Activated CD4-positive, alpha-beta T cell treated with anti-CD3 and anti-CD28 coated beads, Interleukin-2, amount 50 U/mL, for 48 hours (primary cell): ENCODE measurements around the gene PFKL.

ENCODE experiments used
- DNase-seq, 2 experiments: peaks; one replicate each; pipeline ENCODE4 v3.0.0-alpha.2; 2020

Gene PFKL

GRCh38 chr21:44366586-44367211 is 66.8 kb downstream of the PFKL start:
- DNase-seq: no peak

- no peak for DNase-seq
These were observed 69.0 kb downstream of the PFKL start for GRCh38 chr21:44368711-44369446.

- no peak for DNase-seq
These were observed 70.3 kb downstream of the PFKL start for GRCh38 chr21:44370027-44370735.

GRCh38 chr21:44370786-44371410 is 71.0 kb downstream of the PFKL start:
- no peak for DNase-seq

GRCh38 chr21:44371596-44371995 is 71.7 kb downstream of the PFKL start:
- no peak for DNase-seq

GRCh38 chr21:44372616-44373015 is 72.8 kb downstream of the PFKL start:
- no peak for DNase-seq

GRCh38 chr21:44374601-44375280 is 74.9 kb downstream of the PFKL start:
- no peak for DNase-seq

- no peak for DNase-seq
These were observed 75.4 kb downstream of the PFKL start for GRCh38 chr21:44375281-44375651.

- no peak for DNase-seq
These were observed 75.9 kb downstream of the PFKL start for GRCh38 chr21:44375761-44376241.

GRCh38 chr21:44376606-44377005 is 76.8 kb downstream of the PFKL start:
- no peak for DNase-seq
